Mesenchymal stem cell (in vitro differentiated cells and primary cell): Measurements from ENCODE around the gene SCO1.

Source experiments
- DNase-seq: peaks from one replicate; pipeline ENCODE4 v3.0.0-alpha.2; 2013
- H2AFZ ChIP-seq: one replicate; pipeline ENCODE4 v1.6.1; 2013; ENCODE audit warnings: low read depth, mild to moderate bottlenecking, control low read depth, inconsistent platforms, low read length, moderate library complexity
- H2AK5ac ChIP-seq: 2 replicates; pipeline ENCODE4 v1.6.1; 2013; ENCODE audit warnings: low read length, moderate library complexity, mild to moderate bottlenecking, inconsistent platforms; ENCODE audit not compliant: severe bottlenecking
- H2BK120ac ChIP-seq: one replicate; pipeline ENCODE4 v1.6.1; 2013; ENCODE audit warnings: low read depth, mild to moderate bottlenecking, inconsistent platforms, low read length, moderate library complexity
- H2BK12ac ChIP-seq, 2 experiments: one replicate each; pipeline ENCODE4 v1.6.1; 2013; ENCODE audit warnings: inconsistent platforms in 2 of 2, low read length in 2 of 2, mild to moderate bottlenecking in 2 of 2, moderate library complexity in 2 of 2, control low read depth in 1 of 2
- H2BK15ac ChIP-seq: one replicate; pipeline ENCODE4 v1.6.1; 2013; ENCODE audit warnings: mild to moderate bottlenecking, low read depth, inconsistent platforms; ENCODE audit not compliant: poor library complexity, severe bottlenecking
- H2BK5ac ChIP-seq: 2 replicates; pipeline ENCODE4 v1.6.1; 2013; ENCODE audit warnings: low read depth, mild to moderate bottlenecking, low read length, control low read depth, inconsistent platforms; ENCODE audit not compliant: poor library complexity, severe bottlenecking
- H3K14ac ChIP-seq, 2 experiments: one replicate each; pipeline ENCODE4 v1.6.1; 2013; ENCODE audit warnings: inconsistent platforms in 2 of 2, low read length in 2 of 2, control low read depth in 1 of 2, mild to moderate bottlenecking in 1 of 2, moderate library complexity in 1 of 2
- H3K18ac ChIP-seq, 2 experiments: one replicate each; pipeline ENCODE4 v1.6.1; 2013; ENCODE audit warnings: inconsistent platforms in 2 of 2, low read length in 2 of 2, control low read depth in 1 of 2, low read depth in 1 of 2, mild to moderate bottlenecking in 1 of 2
- H3K23ac ChIP-seq, 2 experiments: one replicate each; pipeline ENCODE4 v1.6.1; 2013; ENCODE audit warnings: inconsistent platforms in 2 of 2, low read length in 2 of 2, mild to moderate bottlenecking in 2 of 2, moderate library complexity in 2 of 2, control low read depth in 1 of 2
- H3K27ac ChIP-seq: 2 replicates; pipeline ENCODE4 v1.5.1; 2013; ENCODE audit warnings: mild to moderate bottlenecking, moderate library complexity, low read length, control low read depth, inconsistent platforms; ENCODE audit not compliant: poor library complexity, severe bottlenecking
- H3K27me3 ChIP-seq, 2 experiments: 2 replicates each; pipeline versions ENCODE4 v1.6.1 to v1.7.0; 2013; ENCODE audit warnings: low read length in 2 of 2, mild to moderate bottlenecking in 2 of 2, moderate library complexity in 2 of 2, control low read depth in 1 of 2, inconsistent platforms in 1 of 2; ENCODE audit not compliant: control insufficient read depth in 1 of 2, insufficient read depth in 1 of 2
- H3K36me3 ChIP-seq, 2 experiments: 2 replicates each; pipeline versions ENCODE4 v1.6.1 to v1.7.0; 2013; ENCODE audit warnings: low read length in 2 of 2, control low read depth in 1 of 2, inconsistent platforms in 1 of 2, low read depth in 1 of 2, mild to moderate bottlenecking in 1 of 2; ENCODE audit not compliant: insufficient read depth in 2 of 2, control insufficient read depth in 1 of 2
- H3K4ac ChIP-seq, 2 experiments: one replicate each; pipeline ENCODE4 v1.6.1; 2013; ENCODE audit warnings: inconsistent platforms in 2 of 2, low read length in 2 of 2, mild to moderate bottlenecking in 2 of 2, moderate library complexity in 2 of 2, control low read depth in 1 of 2, low read depth in 1 of 2
- H3K4me1 ChIP-seq: 2 replicates; pipeline ENCODE4 v1.6.1; 2013; ENCODE audit warnings: low read depth, low read length, control low read depth; ENCODE audit not compliant: control insufficient read depth, insufficient read depth
- H3K4me2 ChIP-seq: 2 replicates; pipeline ENCODE4 v1.6.1; 2013; ENCODE audit warnings: low read length, mild to moderate bottlenecking, inconsistent platforms; ENCODE audit not compliant: poor library complexity, severe bottlenecking
- H3K4me3 ChIP-seq, 2 experiments: 2 replicates each; pipeline versions ENCODE4 v1.5.1 to v1.7.0; 2013; ENCODE audit warnings: low read length in 2 of 2, mild to moderate bottlenecking in 2 of 2, control low read depth in 1 of 2, low read depth in 1 of 2; ENCODE audit not compliant: insufficient read depth in 1 of 2
- H3K79me1 ChIP-seq: replicated peaks from 2 replicates; pipeline ENCODE4 v1.6.1; 2013; ENCODE audit warnings: mild to moderate bottlenecking, control low read depth, low read length, inconsistent platforms; ENCODE audit not compliant: poor library complexity, severe bottlenecking
- H3K9ac ChIP-seq: 2 replicates; pipeline ENCODE4 v1.7.0; 2013; ENCODE audit warnings: mild to moderate bottlenecking, low read length, moderate library complexity
- H3K9me3 ChIP-seq: 2 replicates; pipeline ENCODE4 v1.7.0; 2013; ENCODE audit warnings: mild to moderate bottlenecking, low read length; ENCODE audit not compliant: control insufficient read depth
- H4K8ac ChIP-seq: one replicate; pipeline ENCODE4 v1.6.1; 2013; ENCODE audit warnings: inconsistent platforms, mild to moderate bottlenecking, low read length, moderate library complexity
- H4K91ac ChIP-seq: one replicate; pipeline ENCODE4 v1.6.1; 2013; ENCODE audit warnings: mild to moderate bottlenecking, low read length, inconsistent platforms
- WGBS: methylation state at CpG from one replicate; pipeline ENCODE4 v1.1.7; 2013; ENCODE audit warnings: mixed read lengths; 5-methylcytosine and 5-hydroxymethylcytosine counted together

SCO1 gene

DNA sequence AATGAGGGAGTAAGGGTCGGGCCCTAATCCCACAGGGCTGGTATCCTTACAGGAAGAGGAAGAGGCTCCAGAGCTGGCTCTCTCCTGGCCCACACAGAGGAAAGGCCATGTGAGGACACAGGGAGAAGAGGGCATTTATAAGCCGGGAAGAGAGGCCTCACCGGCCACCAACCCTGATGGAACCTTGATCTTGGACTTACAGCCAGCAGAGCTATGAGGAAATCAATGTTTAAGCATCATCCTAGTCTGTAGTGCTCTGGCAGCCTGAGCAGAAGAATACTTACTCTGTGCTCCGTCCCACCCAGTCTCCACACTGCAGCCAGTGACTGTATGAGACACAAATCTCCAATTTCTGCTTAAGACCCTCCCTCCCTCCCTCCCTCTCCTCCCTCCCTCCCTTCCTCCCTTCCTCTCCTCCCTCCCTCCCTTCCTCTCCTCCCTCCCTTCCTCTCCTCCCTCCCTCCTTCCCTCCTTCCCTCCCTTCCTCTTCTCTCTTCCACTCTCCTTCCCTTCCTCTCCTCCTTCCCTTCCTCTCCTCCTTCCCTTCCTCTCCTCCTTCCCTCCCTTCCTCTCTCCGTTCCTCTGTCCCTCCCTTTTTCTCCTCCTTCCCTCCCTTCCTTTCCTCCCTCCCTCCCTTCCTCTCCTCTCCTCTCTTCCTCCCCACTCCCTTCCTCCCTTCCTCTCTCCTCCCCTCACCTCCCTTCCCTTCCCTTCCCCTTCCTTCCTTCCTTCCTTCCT is 41.4 kb upstream of the SCO1 start:
- Histone ChIP-seq H3K4me2 (no peak overlapping the region), H2AFZ (no peak overlapping the region), H3K9me3 (no peaks in the 10 kb centered on the region), H2BK120ac (no peak overlapping the region), H3K14ac (no peak overlapping the region), H2BK5ac (no peak overlapping the region), H3K4me1 (no peaks in the 10 kb centered on the region), H3K4me3 (no peak overlapping the region), H2AK5ac (no peak overlapping the region), H3K9ac (peak overlapping the region; percentile 35), H3K27ac (no peak overlapping the region), H3K27me3 (peaks cover 0 to 25% of the 10 kb centered on the region in 2 experiments), H3K23ac (no peak overlapping the region), H3K18ac (no peak overlapping the region), H2BK12ac (no peak overlapping the region), H3K79me1 (no peaks in the 10 kb centered on the region), H2BK15ac (no peak overlapping the region), H3K36me3 (peaks cover 0 to 6% of the 10 kb centered on the region in 2 experiments), H4K8ac (no peak overlapping the region), H4K91ac (no peak overlapping the region), H3K4ac (no peak overlapping the region)
- no peak for DNase-seq
- 71% methylated on average over 5 of the region's 5 CpGs for WGBS

DNA sequence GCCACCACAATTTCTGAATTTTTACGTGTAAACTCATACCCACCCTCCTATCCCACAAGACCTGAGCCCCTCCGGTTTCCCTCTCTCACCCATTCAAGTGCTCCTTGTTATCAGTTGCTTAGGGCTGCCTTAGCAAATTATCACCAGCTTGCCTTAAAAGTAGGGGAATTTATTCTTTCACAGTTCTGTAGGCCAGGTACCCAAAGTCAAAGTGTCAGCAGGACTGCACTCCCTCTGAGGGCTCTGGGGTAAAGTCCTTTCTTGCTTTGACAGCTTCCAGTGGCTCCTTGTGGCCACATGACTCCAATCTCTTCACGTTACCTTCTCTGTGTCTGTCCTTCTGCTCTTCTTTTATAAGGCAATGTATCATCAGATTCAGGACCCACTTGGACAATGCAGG is 40.4 kb upstream of the SCO1 start:
- peaks cover 0 to 25% of the 10 kb centered on the region in 2 experiments for H3K27me3 ChIP-seq
- H3K4me3 ChIP-seq, result no peak overlapping the region
- H3K4ac ChIP-seq, result no peak overlapping the region
- no peak overlapping the region for H2BK5ac ChIP-seq
- no peak overlapping the region for H3K9ac ChIP-seq
- no peaks in the 10 kb centered on the region for H3K4me1 ChIP-seq
- peaks cover 0 to 6% of the 10 kb centered on the region in 2 experiments for H3K36me3 ChIP-seq
- no peak overlapping the region for H3K23ac ChIP-seq
- no peak overlapping the region for H3K4me2 ChIP-seq
- H4K91ac ChIP-seq, result no peak overlapping the region
- no peak overlapping the region for H2BK15ac ChIP-seq
- no peak overlapping the region for H2AK5ac ChIP-seq
- H4K8ac ChIP-seq, result no peak overlapping the region
- no peaks in the 10 kb centered on the region for H3K9me3 ChIP-seq
- H3K14ac ChIP-seq, result no peak overlapping the region
- H3K27ac ChIP-seq, result no peak overlapping the region
- no peak overlapping the region for H2BK120ac ChIP-seq
- no peak for DNase-seq
- H3K79me1 ChIP-seq, result no peaks in the 10 kb centered on the region
- H2AFZ ChIP-seq, result no peak overlapping the region
- H3K18ac ChIP-seq, result no peak overlapping the region
- no peak overlapping the region for H2BK12ac ChIP-seq
- WGBS, result 85% methylated on average over 3 of the region's 3 CpGs

DNA sequence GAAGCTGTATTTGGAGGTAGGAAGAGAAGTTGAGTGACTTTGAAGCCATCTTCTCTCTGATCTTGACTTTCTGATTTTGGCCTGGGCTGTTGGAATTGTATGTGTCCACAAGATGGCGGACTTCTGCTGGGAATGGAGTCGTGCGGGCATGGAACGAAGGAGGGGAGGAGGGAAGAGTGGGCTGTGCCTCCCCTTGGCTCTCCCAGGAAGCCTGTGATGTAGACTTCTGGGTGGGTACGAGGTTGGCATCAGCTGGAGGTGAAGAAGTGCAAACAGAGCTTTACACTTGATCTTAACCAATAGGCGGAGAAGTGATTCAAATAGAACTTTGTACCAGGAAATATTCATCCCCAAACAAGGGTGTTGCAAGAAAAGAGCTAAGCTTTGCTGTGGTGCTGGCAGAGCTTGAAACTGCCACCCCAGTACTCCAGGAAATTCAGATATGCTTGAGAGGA is 39.9 kb upstream of the SCO1 start:
- Histone ChIP-seq H3K18ac (no peak overlapping the region), H3K4me3 (no peak overlapping the region), H2AK5ac (no peak overlapping the region), H2AFZ (no peak overlapping the region), H3K27me3 (peaks cover 0 to 21% of the 10 kb centered on the region in 2 experiments), H3K79me1 (no peaks in the 10 kb centered on the region), H3K36me3 (peaks cover 0 to 6% of the 10 kb centered on the region in 2 experiments), H3K27ac (no peak overlapping the region), H3K4me2 (no peak overlapping the region), H2BK5ac (no peak overlapping the region), H2BK120ac (no peak overlapping the region), H3K4me1 (no peaks in the 10 kb centered on the region), H3K23ac (no peak overlapping the region), H4K8ac (no peak overlapping the region), H2BK15ac (no peak overlapping the region), H3K14ac (no peak overlapping the region), H3K9me3 (no peaks in the 10 kb centered on the region), H3K4ac (no peak overlapping the region), H2BK12ac (no peak overlapping the region), H4K91ac (no peak overlapping the region), H3K9ac (no peak overlapping the region)
- 18% methylated on average over 6 of the region's 6 CpGs for WGBS
- peak; percentile 66 for DNase-seq

DNA sequence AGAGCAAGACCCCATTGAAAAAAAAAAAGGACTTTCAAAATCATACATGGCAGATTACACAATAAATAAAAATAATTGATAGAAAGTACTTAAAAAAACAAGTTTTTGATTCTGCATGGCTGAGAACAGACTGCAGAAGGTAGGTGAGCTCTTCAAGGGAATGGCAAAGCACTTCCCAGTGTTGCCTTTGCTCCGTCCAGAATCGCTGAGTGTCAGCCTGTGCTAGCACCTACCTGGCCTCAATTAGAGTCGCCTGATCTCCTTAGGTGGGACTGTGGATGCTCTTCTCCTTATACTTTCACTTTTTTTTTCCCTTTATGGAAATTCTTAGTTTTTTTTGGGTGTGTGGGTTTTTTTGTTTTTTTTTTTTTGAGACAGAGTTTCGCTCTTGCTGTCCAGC is 38.5 kb upstream of the SCO1 start:
- Histone ChIP-seq H4K91ac (no peak overlapping the region), H3K18ac (no peak overlapping the region), H3K4me1 (no peaks in the 10 kb centered on the region), H3K4me2 (no peak overlapping the region), H2BK15ac (no peak overlapping the region), H3K23ac (no peak overlapping the region), H2BK5ac (no peak overlapping the region), H3K4me3 (no peak overlapping the region), H3K27me3 (peaks cover 0 to 16% of the 10 kb centered on the region in 2 experiments), H3K9ac (no peak overlapping the region), H4K8ac (no peak overlapping the region), H3K36me3 (peaks cover 0 to 6% of the 10 kb centered on the region in 2 experiments), H3K4ac (no peak overlapping the region), H2BK12ac (no peak overlapping the region), H3K9me3 (no peaks in the 10 kb centered on the region), H3K79me1 (no peaks in the 10 kb centered on the region), H2AK5ac (no peak overlapping the region), H2AFZ (no peak overlapping the region), H3K27ac (no peak overlapping the region), H2BK120ac (no peak overlapping the region), H3K14ac (no peak overlapping the region)
- DNase-seq, result no peak
- WGBS, result 92% methylated on average over 3 of the region's 4 CpGs
